Spinal cord (tissue), 10 donors: ENCODE data around the gene CEP63. TPM values are rescaled to one million over a fixed set of nuclear protein-coding genes. Genes with fewer than 3 reads are reported as not detected.

Experiments
- DNase-seq, 6 donors: peaks; one replicate each; pipeline versions ENCODE4 v3.0.0 to v3.0.0-alpha.2; 2013 to 2015; ENCODE audit warnings: low spot score in 6 of 6, low read depth in 4 of 6
- H3K27ac ChIP-seq: one replicate; pipeline ENCODE4 v1.5.1; 2013; ENCODE audit warnings: low read depth, low read length, control low read depth
- H3K27me3 ChIP-seq: one replicate; pipeline ENCODE4 v1.6.1; 2013; ENCODE audit warnings: low read length; ENCODE audit not compliant: control insufficient read depth, insufficient read depth
- H3K36me3 ChIP-seq: one replicate; pipeline ENCODE4 v1.6.1; 2013; ENCODE audit warnings: low read length; ENCODE audit not compliant: control insufficient read depth, insufficient read depth
- H3K4me1 ChIP-seq: one replicate; pipeline ENCODE4 v1.6.1; 2013; ENCODE audit warnings: low read length; ENCODE audit not compliant: control insufficient read depth, insufficient read depth
- H3K4me3 ChIP-seq: one replicate; pipeline ENCODE4 v1.5.1; 2013; ENCODE audit warnings: low read depth, low read length, control low read depth
- H3K9me3 ChIP-seq: one replicate; pipeline ENCODE4 v1.6.1; 2013; ENCODE audit warnings: low read length; ENCODE audit not compliant: control insufficient read depth, insufficient read depth
- WGBS: methylation state at CpG from one replicate; pipeline ENCODE4 v1.1.5; 2013; ENCODE audit warnings: missing lambda C conversion rate; ENCODE audit not compliant: insufficient coverage; 5-methylcytosine and 5-hydroxymethylcytosine counted together
- polyA plus RNA-seq, 2 donors: library from polyadenylated mRNA; unstranded; fragments of 120-200 nt; gene quantifications; one replicate each; pipeline ENCODE4 v1.2.1, GENCODE V29; 2013; ENCODE audit not compliant: insufficient read length in 2 of 2
- total RNA-seq, 2 donors: library from RNA; depleted of rRNA in 1 of 2; stranded (reverse); fragments of 120-200 nt in 1 of 2; fragments of >200 nt in 1 of 2; gene quantifications; one replicate each; pipeline versions ENCODE4 v1.2.3 to v1.2.4, GENCODE V29; 2013 to 2014
- donor health status: healthy.

CEP63 gene
- total and polyA plus RNA-seq, 4 donors = 26.3 to 35.2 (median 28.6) TPM

- Histone ChIP-seq H3K9me3 (peaks cover 3% of the 10 kb centered on the region), H3K4me1 (no peaks in the 10 kb centered on the region), H3K4me3 (no peak overlapping the region), H3K27ac (no peak overlapping the region), H3K36me3 (no peaks in the 10 kb centered on the region), H3K27me3 (no peaks in the 10 kb centered on the region)
- DNase-seq = no peak
Observed at GRCh38 chr3:134495980-134496379, 10.1 kb downstream of the CEP63 start.

GRCh38 chr3:134496471-134497071 is 10.7 kb downstream of the CEP63 start:
- Histone ChIP-seq H3K4me1 (no peaks in the 10 kb centered on the region), H3K9me3 (peaks cover 3% of the 10 kb centered on the region), H3K27ac (no peak overlapping the region), H3K4me3 (no peak overlapping the region), H3K27me3 (no peaks in the 10 kb centered on the region), H3K36me3 (no peaks in the 10 kb centered on the region)
- WGBS = 75% methylated on average over 1 of the region's 3 CpGs
- no peak for DNase-seq

- H3K27ac ChIP-seq = no peak overlapping the region
- no peak for DNase-seq
- WGBS = no CpG with 5 or more reads among the region's 1 CpG
Observed at GRCh38 chr3:134503266-134503665, 17.4 kb downstream of the CEP63 start.

GRCh38 chr3:134504132-134504531 is 18.3 kb downstream of the CEP63 start:
- Histone ChIP-seq H3K36me3 (no peaks in the 10 kb centered on the region), H3K27me3 (no peaks in the 10 kb centered on the region), H3K9me3 (peaks cover 19% of the 10 kb centered on the region), H3K4me3 (no peak overlapping the region), H3K27ac (no peak overlapping the region), H3K4me1 (no peaks in the 10 kb centered on the region)
- WGBS = 50% methylated on average over 2 of the region's 3 CpGs
- DNase-seq = no peak

More at GRCh38 chr3:134503266-134503665, 17.4 kb downstream of the CEP63 start:
- Histone ChIP-seq H3K4me3 (no peak overlapping the region), H3K27me3 (no peaks in the 10 kb centered on the region), H3K9me3 (peaks cover 19% of the 10 kb centered on the region), H3K4me1 (no peaks in the 10 kb centered on the region), H3K36me3 (no peaks in the 10 kb centered on the region)

GRCh38 chr3:134505485-134505884 is 19.6 kb downstream of the CEP63 start:
- H3K27me3 ChIP-seq = no peaks in the 10 kb centered on the region
- no peak for DNase-seq
- H3K4me3 ChIP-seq = no peak overlapping the region
- H3K4me1 ChIP-seq = no peaks in the 10 kb centered on the region
- H3K27ac ChIP-seq = no peak overlapping the region
- WGBS = 65% methylated on average over 3 of the region's 3 CpGs
- peaks cover under 1% of the 10 kb centered on the region for H3K36me3 ChIP-seq
- H3K9me3 ChIP-seq = peaks cover 19% of the 10 kb centered on the region

GRCh38 chr3:134511500-134511899 is 25.6 kb downstream of the CEP63 start:
- H3K9me3 ChIP-seq = no peaks in the 10 kb centered on the region
- H3K27ac ChIP-seq = no peak overlapping the region
- H3K4me1 ChIP-seq = no peaks in the 10 kb centered on the region
- no peak for DNase-seq
- 100% methylated on average over 1 of the region's 2 CpGs for WGBS
- no peak overlapping the region for H3K4me3 ChIP-seq
- no peaks in the 10 kb centered on the region for H3K27me3 ChIP-seq
- H3K36me3 ChIP-seq = peaks cover 5% of the 10 kb centered on the region

- peaks cover 2% of the 10 kb centered on the region for H3K9me3 ChIP-seq
- H3K4me3 ChIP-seq = no peak overlapping the region
- H3K27ac ChIP-seq = no peak overlapping the region
- no peaks in the 10 kb centered on the region for H3K27me3 ChIP-seq
- H3K36me3 ChIP-seq = no peaks in the 10 kb centered on the region
- H3K4me1 ChIP-seq = no peaks in the 10 kb centered on the region
- WGBS = 75% methylated on average over 1 of the region's 3 CpGs
- DNase-seq = peak in 1 of 6 donors; percentile 3
Observed at GRCh38 chr3:134516905-134517304, 31.0 kb downstream of the CEP63 start.

- no peak for DNase-seq
- Histone ChIP-seq H3K4me3 (no peak overlapping the region), H3K27me3 (no peaks in the 10 kb centered on the region), H3K4me1 (no peaks in the 10 kb centered on the region), H3K27ac (no peak overlapping the region), H3K36me3 (no peaks in the 10 kb centered on the region), H3K9me3 (peaks cover 2% of the 10 kb centered on the region)
Observed at GRCh38 chr3:134517791-134518190, 31.9 kb downstream of the CEP63 start.

GRCh38 chr3:134522541-134522940 is 36.7 kb downstream of the CEP63 start:
- peaks cover 5% of the 10 kb centered on the region for H3K36me3 ChIP-seq
- no peak overlapping the region for H3K27ac ChIP-seq
- no peak for DNase-seq
- WGBS = no CpG with 5 or more reads among the region's 6 CpGs
- H3K4me3 ChIP-seq = no peak overlapping the region
- H3K27me3 ChIP-seq = no peaks in the 10 kb centered on the region
- peaks cover 11% of the 10 kb centered on the region for H3K9me3 ChIP-seq
- H3K4me1 ChIP-seq = no peaks in the 10 kb centered on the region

GRCh38 chr3:134525293-134525692 is 39.4 kb downstream of the CEP63 start:
- no peaks in the 10 kb centered on the region for H3K4me1 ChIP-seq
- H3K4me3 ChIP-seq = no peak overlapping the region
- H3K36me3 ChIP-seq = peaks cover 7% of the 10 kb centered on the region
- H3K9me3 ChIP-seq = peaks cover 11% of the 10 kb centered on the region
- DNase-seq = no peak
- no peak overlapping the region for H3K27ac ChIP-seq
- no peaks in the 10 kb centered on the region for H3K27me3 ChIP-seq
